GM19395 (cell line): Measurements from ENCODE around the gene TM9SF2.
"Not testable (repeated sequence)": the region's sequence is repeated elsewhere in the genome, so short reads cannot be mapped to it uniquely, and the experiment has no call there.

Experiments used
- ATAC-seq: cut with Tn5 transposase; IDR thresholded peaks from one replicate; pipeline ENCODE4 v1.9.1; 2021; ENCODE audit warnings: mild to moderate bottlenecking, moderate library complexity; ENCODE audit not compliant: unreplicated experiment

TM9SF2 gene

DNA sequence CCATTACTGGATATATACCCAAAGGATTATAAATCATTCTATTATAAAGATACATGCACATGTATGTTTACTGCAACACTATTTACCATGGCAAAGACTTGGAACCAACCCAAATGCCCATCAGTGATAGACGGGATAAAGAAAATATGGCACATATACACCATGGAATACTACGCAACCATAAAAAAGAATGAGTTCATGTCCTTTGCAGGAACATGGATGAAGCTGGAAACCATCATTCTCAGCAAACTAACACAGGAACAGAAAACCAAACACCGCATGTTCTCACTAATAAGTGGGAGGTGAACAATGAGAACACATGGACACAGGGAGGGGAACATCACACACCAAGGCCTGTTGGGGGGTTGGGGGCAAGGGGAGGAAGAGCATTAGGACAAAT lies 9.5 kb upstream of the TM9SF2 start:
- ATAC-seq, result not testable (repeated sequence)

DNA sequence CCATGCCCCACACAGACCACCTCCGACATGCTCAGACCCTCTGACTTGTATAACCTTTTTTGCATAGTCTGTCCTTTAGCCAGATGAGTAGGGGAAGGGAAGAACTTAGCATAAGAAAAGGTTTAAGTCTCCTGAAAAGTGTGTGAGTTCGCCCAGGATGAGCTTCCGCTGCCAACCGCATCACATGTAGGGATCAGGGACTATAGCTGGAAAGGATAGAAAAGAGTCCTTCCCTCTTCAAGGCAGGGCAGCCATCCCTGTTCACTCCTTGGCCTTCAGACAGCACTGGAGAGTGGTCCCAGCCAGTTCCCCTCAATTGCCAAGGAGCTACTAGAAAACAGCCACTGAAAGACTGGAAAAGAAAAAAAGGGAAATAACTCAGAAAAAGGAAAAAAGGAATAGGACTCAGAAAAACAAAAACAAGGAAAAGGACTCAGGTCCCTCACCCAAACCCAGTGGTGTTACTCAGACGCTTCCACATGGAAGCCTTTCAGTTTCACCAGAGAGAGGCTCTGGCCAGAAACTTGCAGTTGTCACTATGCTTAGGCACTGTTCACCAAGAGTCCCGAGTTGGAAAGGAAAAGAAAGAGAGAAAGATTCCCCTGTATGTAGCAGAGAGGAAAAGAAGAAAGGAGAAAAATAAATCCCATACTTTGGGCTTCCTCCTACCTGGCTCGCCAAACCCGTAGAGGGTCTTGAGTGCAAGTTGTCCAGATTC lies 5.6 kb upstream of the TM9SF2 start:
- ATAC-seq, result no peak

DNA sequence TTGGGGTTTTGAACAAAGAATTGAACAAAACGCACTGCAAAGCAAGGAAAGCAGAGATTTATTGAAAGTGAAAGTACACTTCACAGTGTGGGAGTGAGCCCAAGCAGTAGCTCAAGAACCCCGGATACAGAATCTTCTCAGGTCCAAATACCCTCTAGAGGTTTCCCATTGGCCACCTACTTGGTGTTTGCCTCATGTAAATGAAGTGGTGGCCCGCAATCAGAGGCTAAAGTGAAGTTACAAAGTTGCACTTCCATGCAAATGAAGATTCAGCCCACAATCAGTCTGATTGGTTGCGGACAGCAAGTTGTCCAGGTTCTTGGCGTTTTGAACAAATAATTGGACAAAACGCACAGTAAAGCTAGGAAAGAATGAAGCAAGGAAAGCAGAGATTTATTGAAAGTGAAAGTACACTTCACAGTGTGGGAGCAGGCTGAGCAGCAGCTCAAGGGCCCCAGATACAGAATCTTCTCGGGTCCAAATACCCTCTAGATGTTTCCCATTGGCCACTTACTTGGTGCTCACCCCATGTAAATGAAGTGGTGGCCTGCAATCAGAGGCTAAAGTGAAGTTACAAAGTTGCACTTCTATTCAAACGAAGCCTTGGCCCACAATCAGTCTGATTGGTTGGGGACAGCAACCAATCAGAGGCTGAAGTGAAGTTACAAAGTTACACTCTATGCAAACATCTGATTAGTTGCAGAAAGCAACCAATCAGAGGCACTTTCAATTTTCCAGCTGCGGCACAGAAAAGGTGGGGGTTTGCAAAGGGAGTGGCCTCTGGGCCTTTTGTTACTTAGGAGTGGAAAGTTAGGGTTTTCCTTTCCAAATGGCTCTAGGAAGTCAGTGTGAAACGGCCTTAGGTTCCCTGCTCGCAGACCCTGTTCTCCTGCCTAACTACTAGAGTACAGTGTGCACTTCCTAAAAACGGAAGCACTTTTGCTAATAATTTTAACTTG lies 4.8 kb upstream of the TM9SF2 start:
- peak; percentile 56 for ATAC-seq

DNA sequence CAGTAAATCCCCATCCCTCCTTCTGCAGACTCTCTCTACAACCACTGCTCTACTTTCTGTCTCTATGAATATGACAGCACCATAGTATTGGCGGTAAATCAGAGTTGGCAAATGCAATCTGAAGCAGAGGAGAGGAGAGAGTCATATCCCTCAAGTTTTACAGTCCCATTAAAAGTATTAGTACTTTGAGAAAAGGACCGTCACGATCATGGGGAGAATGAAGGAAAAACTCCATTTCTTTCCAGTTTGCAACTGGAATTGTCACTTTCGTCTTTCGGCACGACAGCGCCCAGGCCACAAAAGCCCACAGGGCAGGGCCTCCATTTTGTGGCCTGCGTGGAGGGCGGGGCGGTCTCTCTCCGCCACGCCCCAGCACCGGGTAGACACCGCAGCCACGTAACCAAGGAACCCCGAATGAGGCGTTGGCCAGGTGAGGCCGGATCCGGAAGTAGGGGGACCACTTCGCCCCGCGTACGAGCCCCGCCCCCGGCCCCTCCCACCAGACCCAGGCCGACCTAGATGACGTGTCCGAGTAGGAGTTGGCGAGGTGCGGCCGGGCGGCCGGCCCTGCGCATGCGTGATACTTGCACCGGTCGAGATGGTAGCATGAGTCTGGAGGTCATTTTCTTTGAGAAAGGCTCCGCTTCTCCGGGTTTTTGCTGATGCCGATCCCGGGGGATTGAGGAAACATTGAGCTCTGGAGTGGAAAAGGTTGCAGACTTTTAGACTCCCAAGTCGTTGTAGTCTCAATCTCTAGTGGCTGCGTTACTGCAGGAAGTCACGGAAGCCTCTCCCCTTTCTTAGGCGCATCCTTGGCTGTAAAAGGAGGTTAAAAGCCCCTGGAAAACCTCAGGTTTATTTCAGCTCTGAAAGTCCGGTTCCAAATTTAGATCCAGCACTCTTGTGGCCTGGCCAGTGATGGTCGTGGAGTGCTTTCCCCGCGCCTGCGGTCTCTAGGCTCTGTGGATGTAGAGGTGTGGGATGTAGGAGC lies 2.8 kb upstream of the TM9SF2 start:
- ATAC-seq, result peak; percentile 46

DNA sequence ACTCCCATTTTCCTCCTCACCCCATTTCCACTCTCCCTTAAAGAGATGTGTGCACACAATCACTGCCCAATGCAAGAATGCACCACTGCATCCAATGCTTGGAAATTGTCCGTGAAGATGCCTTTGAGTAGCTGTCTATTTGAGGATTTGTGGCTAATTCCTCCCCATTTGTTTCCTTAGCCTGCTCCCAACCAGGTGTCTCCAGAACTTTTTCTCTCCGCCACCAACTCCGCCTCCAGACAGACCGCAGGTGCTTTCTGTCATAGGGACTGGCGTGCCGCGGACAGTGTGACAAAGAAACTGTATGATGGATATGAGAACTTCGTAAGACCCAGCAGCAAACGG lies 461 bp upstream of the TM9SF2 start:
- ATAC-seq, result peak; percentile 8

DNA sequence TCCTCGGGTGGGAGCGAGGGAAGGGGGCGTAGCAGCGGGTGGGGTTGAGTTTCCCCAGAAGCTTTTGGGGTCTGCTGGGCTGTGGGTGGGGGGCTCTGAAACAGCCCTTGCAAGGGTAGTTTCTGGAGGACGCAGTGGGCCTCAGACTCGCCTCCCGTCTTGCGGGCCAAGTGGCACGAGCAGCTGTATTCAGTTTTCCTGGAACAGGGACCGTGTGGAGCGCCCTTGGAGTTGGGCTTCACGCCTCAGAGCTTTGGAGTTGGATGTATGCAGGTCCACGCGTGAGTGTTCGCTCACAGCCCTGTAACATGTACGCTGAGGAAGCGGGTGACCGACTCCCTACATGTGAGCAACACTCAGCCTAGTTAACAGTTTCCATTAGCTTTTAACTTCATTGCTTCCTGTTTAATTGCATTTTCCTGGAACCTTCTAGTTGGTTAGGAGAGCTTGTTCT lies 603 bp downstream of the TM9SF2 start:
- ATAC-seq, result no peak

DNA sequence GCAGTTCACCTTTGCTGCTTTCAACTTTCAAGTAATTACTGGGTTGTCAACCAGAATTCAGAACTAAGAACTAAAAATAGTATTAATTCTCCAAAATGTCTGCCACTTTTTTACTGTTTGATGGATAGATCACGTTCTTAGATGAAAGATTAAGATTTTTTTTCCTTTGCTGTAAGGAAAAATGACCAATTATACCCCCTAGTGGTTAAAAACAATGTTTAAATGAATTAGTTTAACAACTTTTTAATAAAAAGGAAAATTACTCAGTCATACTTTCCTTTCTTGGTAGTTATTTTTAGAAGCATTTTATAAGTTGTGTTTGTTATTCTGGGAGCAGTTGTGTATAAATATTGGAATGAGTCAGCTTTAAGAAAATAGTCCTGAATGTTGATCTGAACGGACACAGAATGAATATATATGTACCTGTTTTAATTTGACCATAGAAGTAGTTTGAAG lies 4.6 kb downstream of the TM9SF2 start:
- no peak for ATAC-seq

DNA sequence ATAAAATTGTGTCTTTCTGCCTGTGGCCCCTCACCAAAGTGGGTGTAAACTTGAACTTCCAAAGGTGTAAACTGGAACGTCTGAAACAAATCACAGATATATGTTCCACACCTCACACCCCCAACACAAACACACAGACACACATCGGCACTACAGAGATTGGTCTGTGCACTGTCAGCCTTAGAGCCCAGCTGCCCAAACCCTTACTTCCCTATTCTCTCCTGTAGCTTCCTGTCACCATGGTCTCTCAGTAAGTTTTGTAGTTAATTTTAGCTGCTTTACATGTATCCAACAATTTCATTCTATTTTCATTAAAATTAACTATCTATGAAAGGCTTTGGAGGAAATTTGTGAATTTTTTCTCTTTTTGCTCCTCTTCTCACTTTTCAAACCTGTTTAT lies 5.4 kb downstream of the TM9SF2 start:
- peak; percentile 87 for ATAC-seq

DNA sequence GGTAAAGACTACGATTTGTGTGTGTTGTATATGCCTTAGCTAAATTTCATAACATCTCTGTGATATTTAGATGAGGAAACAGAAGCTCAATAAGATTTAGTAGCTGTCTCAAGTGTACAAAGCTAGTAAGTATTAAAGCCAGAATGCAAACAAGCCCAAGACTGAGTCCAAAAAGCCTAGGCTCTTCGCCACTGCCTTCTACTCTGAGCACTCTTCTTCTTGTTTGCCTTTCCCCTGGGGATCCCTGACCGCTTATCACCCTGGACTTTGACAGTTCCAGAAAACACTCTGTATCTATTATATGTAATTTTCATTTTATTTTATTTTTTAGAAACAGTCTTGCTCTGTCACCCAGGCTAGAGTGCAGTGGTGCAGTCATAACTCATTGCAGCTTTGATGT lies 5.8 kb downstream of the TM9SF2 start:
- peak; percentile 9 for ATAC-seq

DNA sequence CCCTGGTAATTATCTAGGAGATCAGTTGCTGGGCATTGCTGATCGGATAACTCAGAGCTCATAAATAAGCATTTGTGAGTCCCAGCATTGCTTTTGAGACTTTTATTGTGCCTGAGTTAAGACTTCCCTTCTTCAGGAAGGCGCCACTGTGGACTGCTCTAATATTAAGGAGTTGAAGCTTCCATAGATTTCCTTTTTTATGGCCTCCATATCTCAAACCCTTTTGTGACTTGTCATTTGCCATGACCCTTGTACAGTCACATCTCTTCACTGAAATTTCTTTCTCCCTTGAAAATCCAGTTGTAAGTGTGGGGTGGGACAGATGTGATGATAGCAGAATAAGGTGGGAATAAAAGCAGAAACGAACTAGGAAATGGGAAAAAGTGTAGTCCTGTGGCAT lies 6.3 kb downstream of the TM9SF2 start:
- ATAC-seq, result no peak

DNA sequence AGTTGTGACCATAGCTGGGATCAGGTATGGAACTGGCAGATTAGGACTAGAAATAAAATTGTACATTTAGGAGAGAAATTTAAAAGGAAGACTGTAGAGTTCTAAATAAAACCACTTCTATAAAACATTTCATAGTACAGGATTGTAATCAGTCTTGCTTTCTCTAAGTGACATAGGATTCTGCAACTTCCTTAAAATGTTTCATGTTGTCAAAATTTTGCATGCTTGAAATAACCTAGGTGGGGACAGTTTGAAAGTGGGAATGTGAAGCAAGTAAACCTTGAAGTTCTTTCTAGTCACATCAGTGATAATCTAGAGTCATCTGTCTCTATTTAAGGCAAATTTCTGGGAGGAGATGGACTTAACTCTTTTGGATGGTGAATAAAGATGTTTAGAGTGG lies 6.7 kb downstream of the TM9SF2 start:
- ATAC-seq, result no peak

DNA sequence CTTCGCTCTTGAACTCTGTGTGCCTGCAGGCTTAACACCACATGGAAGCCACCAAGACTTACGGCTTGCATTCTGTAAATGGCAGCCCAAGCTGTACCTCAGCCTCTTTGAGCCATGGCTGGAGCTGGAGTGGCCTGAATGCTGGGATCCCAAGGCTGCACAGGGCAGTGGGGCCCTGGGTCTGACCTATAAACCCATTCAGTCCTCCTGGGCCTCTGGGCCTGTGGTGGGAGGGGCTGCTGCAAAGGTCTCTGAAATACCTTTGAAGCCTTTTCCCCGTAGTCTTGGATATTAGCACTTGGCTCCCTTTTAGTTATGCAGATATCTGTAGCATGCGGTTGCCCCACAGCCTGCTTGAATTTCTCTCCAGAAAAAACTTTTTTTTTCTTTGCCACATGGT lies 8.2 kb downstream of the TM9SF2 start:
- ATAC-seq, result no peak

DNA sequence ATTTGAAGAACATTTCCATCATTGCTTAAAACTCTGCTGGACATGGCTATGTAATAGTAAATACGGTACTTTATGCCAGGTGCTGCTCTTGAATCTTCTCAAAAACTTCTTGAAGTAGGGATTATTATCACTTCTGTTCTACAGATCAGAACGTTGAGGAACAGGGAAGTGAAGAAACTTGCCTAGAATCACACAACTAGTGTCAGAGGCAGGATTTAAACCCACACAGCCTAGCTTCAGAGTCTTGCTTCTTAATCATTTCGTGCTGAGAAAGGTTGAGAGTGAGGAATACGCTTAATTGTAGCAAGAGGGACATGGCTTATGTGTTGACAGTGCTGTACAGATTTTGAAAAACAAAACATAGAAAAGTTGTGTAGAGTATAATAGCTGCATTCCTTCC lies 13.5 kb downstream of the TM9SF2 start:
- no peak for ATAC-seq

DNA sequence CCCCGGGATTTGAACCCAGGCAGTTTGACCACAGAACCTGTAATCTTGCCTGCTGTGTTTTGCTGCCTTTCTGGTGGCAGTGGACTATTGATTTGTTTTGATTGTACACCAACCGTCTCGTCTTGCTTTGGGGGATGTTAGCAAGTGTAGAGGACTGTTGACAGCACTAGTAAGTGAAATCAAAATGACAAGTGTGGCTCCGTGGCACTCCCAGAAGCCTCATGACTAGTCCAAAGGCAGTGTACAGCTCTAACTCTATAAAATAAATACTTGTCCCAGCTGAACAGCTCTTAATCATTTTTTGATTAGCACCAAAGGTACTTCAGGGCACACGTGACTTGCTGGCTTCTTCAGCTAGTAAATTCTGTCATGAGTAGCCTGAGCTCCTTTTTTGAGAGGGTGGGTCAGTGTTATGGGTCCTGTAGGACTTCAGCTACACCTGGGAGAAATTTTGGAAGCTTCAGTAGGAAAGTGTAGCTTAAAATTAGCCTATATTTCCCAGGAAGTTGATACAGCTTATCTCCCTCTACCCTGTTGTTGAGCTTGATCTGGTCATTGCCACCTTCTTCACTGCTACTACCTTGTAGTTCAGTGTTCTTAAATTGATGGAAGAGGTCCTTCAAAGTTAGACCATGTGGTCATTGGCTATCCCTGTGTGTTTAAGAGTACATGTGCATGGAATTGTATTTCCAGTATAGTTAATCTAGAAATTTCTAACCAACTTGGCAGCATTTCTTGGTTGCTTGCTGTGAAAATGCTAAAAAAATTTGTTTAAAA lies 15.1 kb downstream of the TM9SF2 start:
- ATAC-seq, result no peak

DNA sequence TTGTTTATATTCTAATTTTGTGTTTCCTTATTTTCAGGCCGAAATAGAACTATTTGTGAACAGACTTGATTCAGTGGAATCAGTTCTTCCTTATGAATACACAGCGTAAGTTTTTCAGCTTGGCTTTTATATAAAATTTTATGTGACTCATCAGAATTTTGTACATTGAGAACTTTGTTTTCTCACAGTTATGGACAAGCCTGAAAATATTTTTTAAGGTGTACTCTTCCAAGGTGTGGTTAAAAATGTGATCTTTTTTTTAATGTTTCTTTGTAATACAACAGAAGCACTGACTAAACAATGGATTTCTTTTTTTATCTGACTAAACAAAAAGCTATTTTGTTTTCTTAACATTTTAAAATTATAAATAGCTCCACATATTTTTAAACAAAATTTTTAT lies 16.3 kb downstream of the TM9SF2 start:
- ATAC-seq, result no peak

DNA sequence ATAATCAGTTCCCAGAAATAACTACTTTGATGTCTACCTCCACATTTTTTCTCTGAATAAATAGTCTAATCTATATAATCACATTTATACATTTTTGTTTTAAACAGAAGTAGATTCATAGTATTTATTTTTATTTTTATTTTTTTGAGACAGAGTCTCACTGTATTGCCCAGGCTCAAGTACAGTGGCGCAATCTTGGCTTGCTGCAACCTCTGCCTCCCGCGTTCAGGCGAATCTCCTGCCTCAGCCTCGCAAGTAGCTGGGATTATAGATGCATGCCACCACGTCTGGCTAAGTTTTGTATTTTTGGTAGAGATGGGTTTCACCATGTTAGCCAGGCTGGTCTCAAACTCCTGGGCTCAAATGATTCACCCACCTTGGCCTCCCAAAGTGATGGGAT lies 16.7 kb downstream of the TM9SF2 start:
- no peak for ATAC-seq

DNA sequence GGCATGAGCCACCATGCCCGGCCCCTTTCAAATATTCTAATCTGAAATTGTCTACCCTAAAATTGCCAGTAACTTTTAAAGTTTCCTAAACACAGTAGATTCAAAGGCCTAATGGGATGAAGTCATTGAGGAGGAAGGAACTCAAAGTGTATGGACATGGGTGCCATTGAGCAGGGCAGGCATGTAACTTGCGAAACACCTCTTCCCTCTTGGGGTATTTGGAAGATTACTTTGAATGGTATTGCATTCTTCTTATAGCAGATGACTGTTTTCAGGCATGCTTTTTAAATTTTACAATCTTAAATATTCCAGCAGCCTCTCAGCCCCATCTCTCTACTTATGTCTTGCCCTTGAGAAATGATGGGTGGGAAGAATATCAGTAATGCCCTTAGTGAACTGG lies 21.0 kb downstream of the TM9SF2 start:
- no peak for ATAC-seq

DNA sequence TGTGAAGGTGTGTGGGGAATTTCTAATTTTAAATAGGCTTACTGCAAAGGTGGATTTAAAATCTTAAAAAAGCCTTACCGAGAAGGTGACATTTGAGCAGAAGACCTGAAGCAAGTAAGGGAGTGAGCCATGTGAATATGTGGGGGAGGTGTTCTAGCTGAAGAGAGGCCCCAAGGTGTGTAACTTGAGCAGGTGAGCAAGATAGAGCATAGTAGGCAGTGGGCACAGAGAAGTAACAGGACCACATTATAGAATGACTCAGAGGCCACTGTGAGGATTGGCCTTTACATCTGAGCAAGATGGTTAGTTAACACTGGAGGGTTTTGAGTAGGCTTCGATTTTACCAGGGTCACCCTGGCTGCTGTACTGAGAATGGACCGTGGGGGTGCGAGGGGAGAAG lies 22.6 kb downstream of the TM9SF2 start:
- ATAC-seq, result no peak

DNA sequence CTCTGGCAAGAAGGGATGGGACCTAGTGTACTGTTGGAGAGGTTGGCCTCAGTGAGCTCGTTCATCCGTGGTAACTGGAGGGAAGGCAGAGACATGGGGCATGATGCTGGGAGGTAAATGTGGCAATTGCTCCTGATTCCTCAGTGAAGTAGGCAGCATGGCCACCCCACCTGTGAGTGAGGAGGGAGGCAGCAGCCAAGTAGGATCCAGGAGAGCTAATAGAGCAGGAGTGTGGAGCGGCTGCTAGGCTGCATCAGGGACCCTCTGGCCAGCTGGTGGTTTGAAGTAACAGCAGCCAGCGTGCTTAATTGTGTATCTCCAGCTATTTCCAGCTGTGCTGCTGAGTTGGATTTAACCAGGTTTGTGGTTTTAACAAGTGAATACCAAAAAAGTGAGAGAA lies 24.7 kb downstream of the TM9SF2 start:
- no peak for ATAC-seq

DNA sequence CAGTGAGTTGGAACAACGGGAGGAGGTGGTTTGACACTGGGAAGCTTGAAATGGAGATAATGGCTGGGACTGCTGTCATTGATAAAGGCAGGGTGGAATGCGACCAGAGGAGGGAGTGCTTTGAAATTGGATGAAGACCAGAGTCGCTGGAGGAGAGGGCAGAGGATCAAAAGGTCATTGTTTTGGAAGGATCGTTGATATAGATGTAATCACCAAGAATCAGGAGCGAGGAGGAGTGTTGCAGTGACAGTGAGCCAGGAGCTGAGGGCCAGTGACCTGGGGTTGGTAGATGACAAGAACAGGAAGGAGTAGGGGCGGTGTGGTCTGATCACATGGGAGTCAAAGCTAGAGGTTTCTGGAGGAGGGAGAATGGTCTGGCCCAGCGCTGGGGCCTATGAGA lies 25.3 kb downstream of the TM9SF2 start:
- no peak for ATAC-seq
